ENCODE measurements around the gene SERPINH1.

SERPINH1 gene

DNA sequence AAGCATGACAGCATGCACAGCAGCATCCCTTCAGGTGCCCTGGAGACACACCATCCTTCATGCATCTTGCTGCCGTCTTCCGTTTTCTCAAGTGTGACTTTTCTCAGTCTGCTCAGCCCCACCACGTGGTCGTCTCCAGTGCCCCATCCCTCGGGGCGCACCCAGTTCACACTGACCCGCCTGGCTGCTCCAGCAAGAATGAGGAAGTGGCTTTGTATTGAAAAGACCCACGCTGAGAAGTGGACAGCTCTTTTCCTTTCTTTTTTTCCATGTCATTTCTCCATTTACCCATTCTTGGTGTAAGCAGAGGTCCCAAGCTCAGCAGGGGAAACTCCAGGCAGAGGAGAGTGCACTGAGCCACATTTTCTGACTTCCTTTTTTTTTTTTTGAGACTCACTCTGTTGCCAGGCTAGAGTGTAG, 14.5 kb downstream of the SERPINH1 start:
- H3K27ac ChIP-seq, result peak overlapping the region; percentile 4
- no peak for TF ChIP-seq CTCF (IDR thresholded peaks at IDR 0.05; ENCODE audit: low read depth, low read length, missing control alignments)
- in situ Hi-C loops (cut with HindIII; ENCODE audit: low pct_ligation_motif_present, low sequenced_read_pairs), result no loop called here
- H3K4me3 ChIP-seq (ENCODE audit: low read depth, low read length), result no peak overlapping the region
- peaks cover 32% of the 10 kb centered on the region for H3K36me3 ChIP-seq (replicated peaks)
- DNase-seq, result peak; percentile 56
- no peaks in the 10 kb centered on the region for H3K27me3 ChIP-seq (replicated peaks)

- Histone ChIP-seq H3K4me3 (ENCODE audit: low read depth, low read length) (no peak overlapping the region), H3K27me3 (replicated peaks) (no peaks in the 10 kb centered on the region), H3K36me3 (replicated peaks) (peaks cover 25% of the 10 kb centered on the region), H3K27ac (no peak overlapping the region)
- in situ Hi-C loops (cut with HindIII; ENCODE audit: low pct_ligation_motif_present, low sequenced_read_pairs), result no loop called here
- DNase-seq, result no peak
- peak; percentile 73 for TF ChIP-seq CTCF (IDR thresholded peaks at IDR 0.05; ENCODE audit: low read depth, low read length, missing control alignments)
Measured at GRCh38 chr11:75577207-75577606, 15.2 kb downstream of the SERPINH1 start.

GRCh38 chr11:75578977-75579376, 16.9 kb downstream of the SERPINH1 start:
- no peak overlapping the region for H3K27ac ChIP-seq
- H3K36me3 ChIP-seq (replicated peaks), result peaks cover 8% of the 10 kb centered on the region
- in situ Hi-C loops (cut with HindIII; ENCODE audit: low pct_ligation_motif_present, low sequenced_read_pairs), result no loop called here
- DNase-seq, result no peak
- H3K27me3 ChIP-seq (replicated peaks), result no peaks in the 10 kb centered on the region
- H3K4me3 ChIP-seq (ENCODE audit: low read depth, low read length), result no peak overlapping the region
- TF ChIP-seq CTCF (IDR thresholded peaks at IDR 0.05; ENCODE audit: low read depth, low read length, missing control alignments), result no peak

GRCh38 chr11:75579841-75580240, 17.8 kb downstream of the SERPINH1 start:
- Histone ChIP-seq H3K36me3 (replicated peaks) (no peaks in the 10 kb centered on the region), H3K27me3 (replicated peaks) (no peaks in the 10 kb centered on the region), H3K27ac (no peak overlapping the region), H3K4me3 (ENCODE audit: low read depth, low read length) (no peak overlapping the region)
- DNase-seq, result no peak
- in situ Hi-C loops (cut with HindIII; ENCODE audit: low pct_ligation_motif_present, low sequenced_read_pairs), result no loop called here
- no peak for TF ChIP-seq CTCF (IDR thresholded peaks at IDR 0.05; ENCODE audit: low read depth, low read length, missing control alignments)

- H3K27ac ChIP-seq, result peak overlapping the region; percentile 42
Measured at GRCh38 chr11:75582506-75582894, 20.4 kb downstream of the SERPINH1 start.

More at GRCh38 chr11:75582506-75582894, 20.4 kb downstream of the SERPINH1 start:
- in situ Hi-C loops (cut with HindIII; ENCODE audit: low pct_ligation_motif_present, low sequenced_read_pairs), result no loop called here
- no peak for TF ChIP-seq CTCF (IDR thresholded peaks at IDR 0.05; ENCODE audit: low read depth, low read length, missing control alignments)
- no peak for DNase-seq
- Histone ChIP-seq H3K27me3 (replicated peaks) (no peaks in the 10 kb centered on the region), H3K4me3 (ENCODE audit: low read depth, low read length) (peak overlapping the region; percentile 65), H3K36me3 (replicated peaks) (no peaks in the 10 kb centered on the region)

Data from brain microvascular endothelial cell (primary cell).